ENCODE data around the gene STIP1.
"Not testable (repeated sequence)": the region's sequence is repeated elsewhere in the genome, so short reads cannot be mapped to it uniquely, and the experiment has no call there.

The STIP1 gene

DNA sequence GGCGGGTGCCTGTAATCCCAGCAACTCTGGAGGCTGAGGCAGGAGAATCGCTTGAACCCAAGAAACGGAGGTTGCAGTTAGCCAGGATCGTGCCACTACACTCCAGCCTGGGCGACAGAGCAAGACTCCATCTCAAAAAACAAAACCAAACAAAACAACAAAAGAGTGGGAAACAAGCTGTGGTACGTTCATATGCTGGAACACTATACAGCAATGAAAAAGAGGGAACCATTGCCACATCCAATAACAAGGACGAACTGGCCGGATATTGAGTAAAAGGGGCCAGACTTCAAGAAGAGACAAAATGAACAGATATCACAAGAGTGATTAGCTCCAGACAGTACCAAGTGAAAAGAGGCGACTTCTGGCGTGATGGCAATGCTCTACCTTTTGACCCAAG lies 24.9 kb upstream of the STIP1 start:
- DNase-seq = no peak

DNA sequence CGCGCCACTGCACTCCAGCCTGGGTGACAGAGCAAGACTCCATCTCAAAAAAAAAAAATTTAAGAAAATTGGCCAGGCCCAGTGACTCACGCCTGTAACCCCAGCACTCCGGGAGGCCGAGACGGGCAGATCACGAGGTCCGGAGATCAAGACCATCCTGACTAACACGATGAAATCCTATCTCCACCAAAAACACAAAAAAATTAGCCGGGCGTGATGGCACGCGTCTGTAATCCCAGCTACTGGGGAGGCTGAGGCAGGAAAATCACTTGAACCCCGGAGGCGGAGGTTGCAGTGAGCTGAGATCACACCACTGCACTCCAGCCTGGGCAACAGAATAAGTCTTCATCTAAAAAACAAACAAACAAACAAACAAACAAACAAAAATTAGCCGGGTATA lies 23.2 kb upstream of the STIP1 start:
- DNase-seq = not testable (repeated sequence)

DNA sequence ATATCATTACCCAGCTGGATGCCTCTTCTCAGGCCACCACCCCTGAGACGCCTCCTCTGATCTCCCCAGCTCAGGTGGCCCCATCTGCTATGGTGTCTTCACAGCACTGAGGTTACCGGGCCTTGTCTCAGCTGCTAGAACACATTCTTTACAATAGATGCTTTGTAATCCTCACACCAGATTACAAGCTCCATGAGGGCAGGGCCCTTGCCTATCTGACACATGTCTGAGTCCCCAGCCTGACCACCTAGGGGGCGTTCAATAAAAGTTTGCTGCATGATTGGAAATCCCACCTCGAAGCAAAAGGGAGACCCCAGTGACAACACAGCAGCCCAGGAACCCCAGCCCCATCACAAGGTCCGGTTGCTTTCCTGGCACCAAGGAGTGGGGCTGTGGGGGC lies 22.0 kb upstream of the STIP1 start:
- DNase-seq = no peak

DNA sequence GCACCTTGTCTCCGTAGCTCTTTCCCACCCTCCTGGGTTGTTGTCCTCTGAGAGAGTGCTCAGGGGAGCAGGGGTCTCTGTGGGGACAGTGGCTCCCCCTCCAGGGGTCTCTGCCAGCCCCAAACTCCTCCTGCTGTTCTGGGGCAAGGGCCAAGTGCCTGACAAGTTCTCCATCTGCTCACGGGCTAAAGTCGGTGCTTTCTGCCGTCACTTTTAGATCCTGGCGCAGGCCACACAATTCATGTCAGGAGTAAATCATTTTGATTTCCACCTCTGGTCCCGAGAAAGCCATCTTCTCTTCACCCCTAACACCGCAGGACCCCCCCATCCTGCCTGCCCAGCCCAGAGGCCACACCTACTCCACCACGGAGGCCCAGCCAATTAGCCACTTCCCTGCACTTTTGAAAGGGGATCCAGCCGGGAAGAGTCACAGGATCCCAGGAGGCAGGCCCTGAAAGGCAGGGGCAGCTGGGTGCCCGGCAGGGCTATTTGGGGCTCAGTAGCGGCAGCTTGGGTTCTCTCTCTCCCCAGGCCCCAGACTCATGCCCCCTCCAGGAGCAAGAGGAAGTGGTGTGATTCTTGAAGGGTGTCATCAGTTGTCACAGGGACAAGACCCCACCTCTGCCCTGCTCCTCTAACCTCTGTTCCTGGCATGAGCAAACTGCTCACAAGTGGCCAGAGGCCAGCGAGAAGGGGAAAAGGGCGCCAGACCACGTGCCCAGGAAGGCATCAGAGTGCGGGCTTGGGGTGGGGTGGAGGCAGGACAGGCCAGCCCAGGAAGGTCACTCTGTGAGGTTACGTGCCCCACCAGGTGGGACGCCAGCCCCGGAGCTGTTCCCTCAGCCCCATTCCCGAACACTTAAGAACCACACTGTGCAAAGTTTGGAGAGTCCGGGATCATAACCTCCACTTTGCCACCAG lies 21.3 kb upstream of the STIP1 start:
- DNase-seq = no peak

- no peak for DNase-seq
Observed at GRCh38 chr11:64165481-64165841, 20.5 kb upstream of the STIP1 start.

- peak; percentile 83 for DNase-seq
Observed at GRCh38 chr11:64165842-64166635, 19.9 kb upstream of the STIP1 start, which contains the start of gene MACROD1. Gene MACROD1, minus strand, starts transcription at chr11:64166113. Its CDS starts 119 bp downstream, at chr11:64165994.

DNA sequence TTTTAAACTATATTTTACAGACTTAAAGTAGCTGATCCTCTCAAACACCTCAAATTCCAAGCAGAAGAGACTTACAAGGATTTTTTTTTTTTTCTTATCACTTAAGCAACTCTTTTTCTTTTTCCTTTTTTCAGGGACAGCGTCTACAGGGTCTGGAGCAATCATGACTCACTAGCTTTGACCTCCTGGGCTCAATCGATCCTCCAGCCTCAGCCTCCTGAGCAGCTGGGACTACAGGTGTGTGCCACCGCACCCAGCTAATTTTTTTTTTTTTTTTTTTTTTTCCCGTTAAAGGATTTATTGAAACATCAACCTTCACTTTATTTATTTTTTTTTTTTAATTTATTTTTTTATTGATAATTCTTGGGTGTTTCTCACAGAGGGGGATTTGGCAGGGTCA lies 15.6 kb upstream of the STIP1 start:
- DNase-seq = no peak

- DNase-seq = no peak
Observed at GRCh38 chr11:64173616-64174355, 12.2 kb upstream of the STIP1 start.

DNA sequence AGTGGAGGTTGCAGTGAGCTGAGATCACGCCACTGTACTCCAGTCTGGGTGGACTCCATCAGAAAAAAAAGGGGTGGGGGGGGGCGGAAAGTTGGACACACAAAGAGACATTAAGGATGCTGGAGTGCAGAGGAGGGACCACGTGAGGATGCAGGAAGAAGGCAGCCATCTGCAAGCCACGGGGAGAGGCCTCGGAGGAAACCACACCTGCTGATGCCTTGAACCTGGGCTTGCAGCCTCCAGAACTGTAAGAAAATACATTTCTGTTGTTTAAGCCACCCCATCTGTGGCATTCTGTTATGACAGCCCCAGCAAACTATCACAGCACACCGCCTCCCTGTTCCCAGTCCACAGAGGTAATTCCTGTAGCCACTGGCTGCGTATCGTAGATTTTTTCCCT lies 9.2 kb upstream of the STIP1 start:
- no peak for DNase-seq

- DNase-seq = no peak
Observed at GRCh38 chr11:64178203-64178602, 7.8 kb upstream of the STIP1 start.

GRCh38 chr11:64178951-64179639 lies 6.9 kb upstream of the STIP1 start:
- DNase-seq = no peak

DNA sequence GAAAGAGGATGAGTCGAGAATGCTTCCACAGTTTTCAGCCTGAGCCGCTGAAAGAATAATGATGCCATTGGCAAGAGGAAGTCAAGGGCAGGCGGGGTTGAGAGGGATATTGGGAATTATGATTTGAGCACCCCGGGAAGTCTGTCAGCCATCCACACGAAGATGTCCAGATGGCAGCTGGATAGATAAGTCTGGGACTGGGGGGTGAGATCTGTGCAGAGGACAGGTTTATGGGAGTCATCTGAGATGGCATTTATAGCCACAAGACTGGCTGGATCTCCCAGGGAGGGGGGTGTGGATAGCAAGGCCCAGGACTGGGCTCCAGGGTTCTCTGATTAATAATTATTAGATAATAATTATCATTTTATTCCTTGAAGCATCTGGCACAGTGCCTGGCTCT lies 5.1 kb upstream of the STIP1 start:
- DNase-seq = no peak

GRCh38 chr11:64181506-64182411 lies 4.2 kb upstream of the STIP1 start:
- DNase-seq = peak; percentile 33

- DNase-seq = no peak
Observed at GRCh38 chr11:64183890-64184289, 2.1 kb upstream of the STIP1 start.

DNA sequence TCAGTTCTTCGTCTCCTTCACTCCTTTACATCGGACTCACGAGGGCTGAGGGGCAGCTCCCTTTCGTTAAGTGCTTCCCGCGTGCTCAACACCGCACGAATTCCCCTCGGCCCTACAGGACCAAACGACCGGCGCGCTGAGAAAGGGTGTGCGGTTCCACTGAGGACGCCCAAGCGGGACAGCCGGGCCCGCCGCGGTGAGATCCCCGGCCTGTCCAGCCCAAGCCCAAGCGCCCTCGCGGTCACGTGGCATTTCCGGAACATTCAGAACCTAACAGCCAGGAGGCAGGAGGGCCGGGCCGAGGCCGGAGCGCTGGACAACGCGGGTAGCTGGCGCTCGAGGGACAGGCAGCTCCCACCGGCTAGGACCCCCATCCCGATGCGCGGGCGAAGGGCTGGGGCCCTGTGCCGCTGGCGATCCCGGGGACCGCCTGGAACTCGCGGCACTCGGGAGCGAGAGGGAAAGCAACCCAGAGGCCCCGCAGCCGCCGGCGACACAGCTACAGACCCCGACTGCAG lies 737 bp upstream of the STIP1 start:
- no peak for DNase-seq

DNA sequence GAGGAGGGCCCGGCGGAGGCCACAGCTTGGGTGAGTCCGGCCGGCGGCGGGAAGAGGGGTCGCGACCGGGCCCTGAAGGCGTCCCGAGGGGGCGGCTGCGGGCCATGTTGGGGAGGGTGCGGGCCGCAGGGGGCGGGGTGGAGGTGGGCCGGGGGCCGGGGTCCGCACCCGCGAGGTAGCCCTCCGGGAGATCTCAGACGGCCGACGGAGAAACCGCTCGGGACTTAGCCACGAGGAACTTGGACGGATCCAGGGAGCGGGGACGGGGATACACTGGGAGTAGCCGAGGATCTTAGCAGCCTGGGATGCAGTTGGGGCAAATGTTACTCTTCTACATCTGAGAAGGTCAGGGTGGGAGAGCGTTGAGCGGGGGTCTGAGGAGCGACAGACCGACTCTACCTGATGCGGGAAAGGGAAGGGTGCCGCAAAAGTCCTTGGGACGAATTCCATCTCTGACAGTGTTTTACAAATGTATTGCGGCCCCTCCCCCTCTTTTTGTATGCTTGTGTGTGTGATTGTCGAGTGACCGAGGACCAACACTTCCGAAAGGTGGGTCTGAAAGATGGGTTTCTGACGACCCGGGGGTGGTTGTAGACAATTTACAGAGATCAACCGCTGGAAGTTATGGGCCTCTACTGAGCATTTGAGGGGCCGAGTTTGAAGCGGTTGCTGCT lies 658 bp downstream of the STIP1 start:
- peak; percentile 62 for DNase-seq

- DNase-seq = no peak
Observed at GRCh38 chr11:64192434-64192833, 6.5 kb downstream of the STIP1 start.

DNA sequence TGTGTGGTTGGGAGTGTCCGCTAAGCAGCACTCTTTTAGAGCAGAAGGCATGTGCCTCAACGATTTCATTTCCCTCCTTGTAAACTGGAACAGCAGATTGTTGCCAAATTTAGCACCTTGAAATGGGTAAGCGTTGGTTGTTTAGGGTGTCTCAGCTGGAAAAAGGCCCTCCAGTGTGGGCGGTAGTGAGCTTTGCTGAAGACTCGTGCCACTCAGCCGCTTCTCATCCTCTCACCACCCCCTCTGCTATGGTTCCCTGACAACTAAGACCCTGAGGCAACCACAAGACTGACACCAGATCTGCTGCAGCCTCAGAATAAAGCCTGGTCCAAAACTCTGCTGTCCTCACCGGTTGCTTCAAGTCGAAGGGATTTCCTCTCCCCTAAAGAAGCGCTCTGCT lies 10.7 kb downstream of the STIP1 start:
- DNase-seq = no peak

GRCh38 chr11:64198511-64198910 lies 12.5 kb downstream of the STIP1 start:
- no peak for DNase-seq

- DNase-seq = no peak
Observed at GRCh38 chr11:64201543-64201942, 15.6 kb downstream of the STIP1 start.

DNA sequence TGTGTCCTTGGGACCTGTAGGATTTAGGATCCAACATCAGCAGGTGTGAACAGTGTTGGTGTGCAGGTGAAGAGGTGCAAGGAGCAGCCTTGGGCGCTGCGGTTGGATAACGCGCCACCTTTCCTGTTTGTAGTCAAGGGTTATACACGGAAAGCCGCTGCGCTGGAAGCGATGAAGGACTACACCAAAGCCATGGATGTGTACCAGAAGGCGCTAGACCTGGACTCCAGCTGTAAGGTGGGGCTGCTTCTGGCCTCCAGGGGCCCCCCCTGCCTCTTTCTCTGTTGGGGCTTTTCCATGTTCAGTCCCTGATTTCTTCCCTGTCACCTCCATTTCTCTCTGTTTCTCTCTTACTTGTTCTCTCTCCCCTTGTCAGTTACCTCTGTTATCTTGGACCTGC lies 17.0 kb downstream of the STIP1 start:
- no peak for DNase-seq
